ENCODE measurements around the gene GPHN. TPM values are rescaled to one million over a fixed set of nuclear protein-coding genes. Genes with fewer than 3 reads are reported as not detected.
"Not testable (repeated sequence)": the region's sequence is repeated elsewhere in the genome, so short reads cannot be mapped to it uniquely, and the experiment has no call there.

Gene GPHN
- total RNA-seq, 2 donors from 2014 or later = 13.5 to 18.7 TPM

- no peak overlapping the region for H3K4me3 ChIP-seq
- TF ChIP-seq POLR2AphosphoS5 (IDR thresholded peaks at IDR 0.05) (no peak), CTCF (IDR thresholded peaks at IDR 0.05) (no peak), POLR2A (IDR thresholded peaks at IDR 0.05) (no peak)
- intact Hi-C loops (cut with DNase I) = no loop called here
- no peak for DNase-seq (ENCODE audit: low spot score)
- no peaks in the 10 kb centered on the region for H3K9me3 ChIP-seq
- no peaks in the 10 kb centered on the region for H3K27me3 ChIP-seq (replicated peaks; ENCODE audit: insufficient read depth)
- no peaks in the 10 kb centered on the region for H3K36me3 ChIP-seq
- no peak overlapping the region for H3K27ac ChIP-seq
- no peaks in the 10 kb centered on the region for H3K4me1 ChIP-seq (replicated peaks)
- 71% methylated on average over 2 of the region's 2 CpGs for WGBS
Measured at GRCh38 chr14:66833816-66834215, 325.9 kb downstream of the GPHN start.

DNA sequence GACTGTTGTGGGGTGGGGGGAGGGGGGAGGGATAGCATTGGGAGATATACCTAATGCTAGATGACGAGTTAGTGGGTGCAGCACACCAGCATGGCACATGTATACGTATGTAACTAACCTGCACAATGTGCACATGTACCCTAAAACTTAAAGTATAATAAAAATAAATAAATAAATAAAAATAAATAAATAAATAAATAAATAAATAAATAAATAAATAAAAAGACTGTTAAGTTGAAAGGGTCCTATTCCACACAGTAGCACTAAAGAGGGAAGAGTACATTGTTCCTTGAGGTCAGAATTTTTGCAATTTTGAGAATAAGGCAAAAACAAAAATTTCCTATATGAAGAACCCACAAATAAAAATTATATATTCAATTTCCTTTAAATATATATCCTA is 329.5 kb downstream of the GPHN start:
- H3K9me3 ChIP-seq; H3K27me3 ChIP-seq (replicated peaks; ENCODE audit: insufficient read depth); H3K4me3 ChIP-seq; H3K36me3 ChIP-seq; H3K4me1 ChIP-seq (replicated peaks); DNase-seq (ENCODE audit: low spot score); intact Hi-C loops (cut with DNase I); H3K27ac ChIP-seq: not testable (repeated sequence)
- 100% methylated on average over 2 of the region's 2 CpGs for WGBS

DNA sequence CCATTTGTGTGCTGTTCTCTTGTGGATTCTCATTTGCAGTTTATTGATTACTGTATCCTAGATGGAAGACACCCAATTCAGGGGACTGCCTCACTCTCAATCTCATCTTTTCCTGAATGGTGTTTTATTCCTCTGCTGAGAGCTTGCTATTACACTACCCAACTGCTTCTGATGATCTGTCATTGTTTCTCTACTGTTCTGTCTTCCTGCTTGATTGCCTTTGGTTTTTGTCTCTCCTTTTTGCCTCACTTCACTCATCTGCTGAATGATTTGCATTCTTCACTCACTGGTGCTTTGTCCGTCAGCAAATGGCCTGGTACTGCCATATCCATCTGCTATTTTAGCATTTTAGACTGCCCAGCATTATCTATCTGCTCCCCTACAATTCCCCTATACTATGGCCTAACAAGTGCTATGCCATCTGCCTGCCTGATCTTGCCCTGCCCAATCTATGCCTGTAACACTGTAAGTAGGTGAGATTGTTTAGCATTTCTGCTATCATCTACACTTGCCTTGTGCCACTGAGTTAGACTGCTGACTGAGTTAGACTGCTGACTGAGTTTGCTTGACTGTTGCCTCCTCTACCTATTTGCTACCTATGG is 335.1 kb downstream of the GPHN start:
- no peak for TF ChIP-seq POLR2AphosphoS5 (IDR thresholded peaks at IDR 0.05)
- TF ChIP-seq POLR2A (IDR thresholded peaks at IDR 0.05) = no peak
- no peak for TF ChIP-seq CTCF (IDR thresholded peaks at IDR 0.05)
- no peaks in the 10 kb centered on the region for H3K27me3 ChIP-seq (replicated peaks; ENCODE audit: insufficient read depth)
- 100% methylated on average over 1 of the region's 1 CpG for WGBS
- H3K4me3 ChIP-seq = no peak overlapping the region
- H3K27ac ChIP-seq = no peak overlapping the region
- intact Hi-C loops (cut with DNase I) = no loop called here
- H3K9me3 ChIP-seq = no peaks in the 10 kb centered on the region
- no peaks in the 10 kb centered on the region for H3K4me1 ChIP-seq (replicated peaks)
- no peak for DNase-seq (ENCODE audit: low spot score)
- no peaks in the 10 kb centered on the region for H3K36me3 ChIP-seq

- 93% methylated on average over 4 of the region's 4 CpGs for whole genome bisulfite sequencing
- no peak for TF ChIP-seq POLR2AphosphoS5 (IDR thresholded peaks at IDR 0.05)
- TF ChIP-seq POLR2A (IDR thresholded peaks at IDR 0.05) = no peak
- TF ChIP-seq CTCF (IDR thresholded peaks at IDR 0.05) = no peak
- DNase-seq (ENCODE audit: low spot score) = no peak
- intact Hi-C loops (cut with DNase I) = no loop called here
- no peaks in the 10 kb centered on the region for H3K9me3 ChIP-seq
- H3K4me3 ChIP-seq = no peak overlapping the region
- H3K4me1 ChIP-seq (replicated peaks) = no peaks in the 10 kb centered on the region
- no peak overlapping the region for H3K27ac ChIP-seq
- no peaks in the 10 kb centered on the region for H3K27me3 ChIP-seq (replicated peaks; ENCODE audit: insufficient read depth)
- no peaks in the 10 kb centered on the region for H3K36me3 ChIP-seq
Measured at GRCh38 chr14:66850258-66850888, 342.4 kb downstream of the GPHN start.

- DNase-seq (ENCODE audit: low spot score) = no peak
- 96% methylated on average over 3 of the region's 3 CpGs for whole genome bisulfite sequencing
- intact Hi-C loops (cut with DNase I) = no loop called here
- H3K4me1 ChIP-seq (replicated peaks) = no peaks in the 10 kb centered on the region
- no peaks in the 10 kb centered on the region for H3K27me3 ChIP-seq (replicated peaks; ENCODE audit: insufficient read depth)
- H3K27ac ChIP-seq = no peak overlapping the region
- no peaks in the 10 kb centered on the region for H3K9me3 ChIP-seq
- no peaks in the 10 kb centered on the region for H3K36me3 ChIP-seq
- H3K4me3 ChIP-seq = no peak overlapping the region
- TF ChIP-seq POLR2A (IDR thresholded peaks at IDR 0.05) (no peak), POLR2AphosphoS5 (IDR thresholded peaks at IDR 0.05) (no peak), CTCF (IDR thresholded peaks at IDR 0.05) (no peak)
Measured at GRCh38 chr14:66853311-66853710, 345.4 kb downstream of the GPHN start.

All from prostate gland (tissue), 2 donors.